Cardiac septum (tissue), 1 donor: ENCODE results near the gene FXYD6. TPM values are rescaled to one million over a fixed set of nuclear protein-coding genes. Genes with fewer than 3 reads are reported as not detected.

Experiments used
- total RNA-seq: library from RNA; stranded (reverse); fragmentation: NEBNext Ultra II Directional; extraction: Animal tissue kit (Norgen Biotek cat#: 25700); gene quantifications from one replicate; pipeline ENCODE4 v1.2.1, GENCODE V29; 2021
- donor health status: DM: no; HTN: no; CAD: no.

The FXYD6 gene
- total RNA-seq, 1 donor from 2014 or later = 28.0 TPM

Other genes with a start within 250 kb of the FXYD6 start
- 1.2 TPM for gene DSCAML1, start 79.4 kb downstream of the FXYD6 start, total RNA-seq
- gene FXYD2, start 51.9 kb downstream of the FXYD6 start, total RNA-seq = 1.6 TPM
- not detected for gene TMPRSS13, start 52.7 kb upstream of the FXYD6 start, total RNA-seq
- gene IL10RA, start 109.7 kb upstream of the FXYD6 start, total RNA-seq = 3.0 TPM
- gene TMPRSS4, start 200.4 kb upstream of the FXYD6 start, total RNA-seq = 0.32 TPM
- gene SMIM35, start 210.3 kb upstream of the FXYD6 start, total RNA-seq = not detected